Right renal cortex interstitium (tissue), 3 donors: ENCODE data around the gene USP1. TPM values are rescaled to one million over a fixed set of nuclear protein-coding genes. Genes with fewer than 3 reads are reported as not detected.

Experiments
- DNase-seq, 3 donors: peaks; one replicate each; pipeline ENCODE4 v3.0.0-alpha.2; 2013; ENCODE audit warnings: low read depth in 3 of 3, low spot score in 2 of 3
- polyA plus RNA-seq, 3 donors: library from polyadenylated mRNA; unstranded; fragments of 120-200 nt; gene quantifications; one replicate each; pipeline ENCODE4 v1.2.1, GENCODE V29; 2013; ENCODE audit not compliant: insufficient read length in 3 of 3

The USP1 gene
- 10 to 100 TPM; 72.0 to 84.3 (median 81.4) TPM for polyA plus RNA-seq

- peak; percentile 97 to 99 (median 99) for DNase-seq
Observed at GRCh38 chr1:62436466-62437272, at the start of gene USP1. USP1 (plus strand) TSS chr1:62437049; CDS start chr1:62439868, 2,819 bp downstream.

GRCh38 chr1:62389531-62389930, 47.3 kb upstream of the USP1 start:
- no peak for DNase-seq

- no peak for DNase-seq
Observed at GRCh38 chr1:62390071-62390470, 46.8 kb upstream of the USP1 start.

- no peak for DNase-seq
Observed at GRCh38 chr1:62391369-62391971, 45.4 kb upstream of the USP1 start.

- DNase-seq = no peak
Observed at GRCh38 chr1:62392951-62393350, 43.9 kb upstream of the USP1 start.

GRCh38 chr1:62394646-62395045, 42.2 kb upstream of the USP1 start:
- no peak for DNase-seq

GRCh38 chr1:62395291-62395690, 41.6 kb upstream of the USP1 start:
- DNase-seq = no peak

- DNase-seq = no peak
Observed at GRCh38 chr1:62396871-62397270, 40.0 kb upstream of the USP1 start.

- DNase-seq = no peak
Observed at GRCh38 chr1:62397301-62397700, 39.5 kb upstream of the USP1 start.

- DNase-seq = no peak
Observed at GRCh38 chr1:62398377-62398776, 38.5 kb upstream of the USP1 start.

- DNase-seq = no peak
Observed at GRCh38 chr1:62401034-62401760, 35.7 kb upstream of the USP1 start.

- no peak for DNase-seq
Observed at GRCh38 chr1:62405247-62405646, 31.6 kb upstream of the USP1 start.

- DNase-seq = no peak
Observed at GRCh38 chr1:62406576-62406975, 30.3 kb upstream of the USP1 start.

- DNase-seq = peak in 1 of 3 donors; percentile 57
Observed at GRCh38 chr1:62407398-62408009, 29.3 kb upstream of the USP1 start.

GRCh38 chr1:62415687-62416086, 21.2 kb upstream of the USP1 start:
- no peak for DNase-seq

- no peak for DNase-seq
Observed at GRCh38 chr1:62417351-62417999, 19.4 kb upstream of the USP1 start.

GRCh38 chr1:62420214-62420613, 16.6 kb upstream of the USP1 start:
- DNase-seq = no peak

- no peak for DNase-seq
Observed at GRCh38 chr1:62423580-62424242, 13.1 kb upstream of the USP1 start.

- DNase-seq = no peak
Observed at GRCh38 chr1:62424411-62424810, 12.4 kb upstream of the USP1 start.

GRCh38 chr1:62425041-62425440, 11.8 kb upstream of the USP1 start:
- DNase-seq = no peak
